Right lung (tissue), 5 donors: ENCODE measurements around the gene SNHG17. TPM values are rescaled to one million over a fixed set of nuclear protein-coding genes. Genes with fewer than 3 reads are reported as not detected.

Experiments used
- DNase-seq, 2 donors: peaks; one replicate each; pipeline ENCODE4 v3.0.0-alpha.2; 2013
- polyA plus RNA-seq, 5 donors: library from polyadenylated mRNA; unstranded; fragments of 120-200 nt; gene quantifications; one replicate each; pipeline versions ENCODE4 v1.2.1 to v1.2.3, GENCODE V29; 2013; ENCODE audit warnings: inconsistent platforms in 1 of 5, low replicate concordance in 1 of 5; ENCODE audit not compliant: insufficient read length in 5 of 5, insufficient read depth in 1 of 5

Gene SNHG17
- polyA plus RNA-seq, 5 donors: 22.4 to 54.9 (median 32.8) TPM

DNA sequence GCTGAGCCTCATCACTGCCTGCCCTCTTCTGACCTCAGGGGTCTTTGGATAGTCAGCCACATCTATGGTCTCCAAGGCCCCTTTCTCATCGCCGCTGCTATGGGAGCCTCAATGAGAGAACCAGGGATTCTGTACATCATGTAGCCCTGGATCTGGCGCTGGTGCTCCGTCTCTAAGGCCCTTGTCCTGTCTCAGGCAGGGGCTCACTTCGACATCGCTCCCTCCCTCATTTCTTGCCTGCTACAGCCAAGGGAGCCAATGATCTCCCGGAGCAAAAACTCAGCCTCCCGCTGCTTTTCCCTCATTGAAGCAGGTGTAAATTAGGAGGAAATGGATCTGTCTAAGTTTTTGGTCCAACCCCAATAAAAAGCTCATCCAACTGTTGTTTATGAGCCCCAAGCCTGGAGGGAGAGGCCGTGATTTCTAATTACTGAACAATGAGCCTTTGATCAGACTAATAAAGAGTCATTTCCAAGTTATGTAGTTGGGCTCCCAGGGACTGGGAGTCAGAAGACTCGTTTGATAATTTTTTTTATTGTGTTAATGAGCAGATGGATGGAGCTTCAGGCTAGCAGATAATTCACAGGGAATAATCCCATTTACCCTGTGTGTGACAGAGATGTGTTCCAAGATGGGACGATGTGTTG is 58.0 kb downstream of the SNHG17 start:
- DNase-seq: no peak

DNA sequence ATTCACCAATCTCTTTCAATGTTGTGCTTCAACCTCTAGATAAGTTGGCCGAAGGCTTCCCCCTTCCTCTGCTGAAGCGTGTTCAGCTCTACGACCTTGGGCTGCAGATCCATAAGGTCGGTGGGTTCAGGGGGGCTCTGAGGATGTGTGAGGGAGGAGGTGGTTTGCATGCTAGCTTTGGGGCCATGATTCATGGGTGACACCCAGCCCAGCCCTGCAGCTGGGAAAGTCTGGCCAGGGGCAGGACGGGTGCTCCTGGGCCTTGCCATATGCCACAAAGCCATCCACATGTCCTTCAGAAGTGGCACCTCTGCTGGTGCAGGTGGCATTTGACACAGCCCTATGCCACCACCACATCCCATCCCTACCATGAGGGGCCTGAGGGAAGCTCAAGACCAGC is 61.2 kb downstream of the SNHG17 start:
- no peak for DNase-seq

DNA sequence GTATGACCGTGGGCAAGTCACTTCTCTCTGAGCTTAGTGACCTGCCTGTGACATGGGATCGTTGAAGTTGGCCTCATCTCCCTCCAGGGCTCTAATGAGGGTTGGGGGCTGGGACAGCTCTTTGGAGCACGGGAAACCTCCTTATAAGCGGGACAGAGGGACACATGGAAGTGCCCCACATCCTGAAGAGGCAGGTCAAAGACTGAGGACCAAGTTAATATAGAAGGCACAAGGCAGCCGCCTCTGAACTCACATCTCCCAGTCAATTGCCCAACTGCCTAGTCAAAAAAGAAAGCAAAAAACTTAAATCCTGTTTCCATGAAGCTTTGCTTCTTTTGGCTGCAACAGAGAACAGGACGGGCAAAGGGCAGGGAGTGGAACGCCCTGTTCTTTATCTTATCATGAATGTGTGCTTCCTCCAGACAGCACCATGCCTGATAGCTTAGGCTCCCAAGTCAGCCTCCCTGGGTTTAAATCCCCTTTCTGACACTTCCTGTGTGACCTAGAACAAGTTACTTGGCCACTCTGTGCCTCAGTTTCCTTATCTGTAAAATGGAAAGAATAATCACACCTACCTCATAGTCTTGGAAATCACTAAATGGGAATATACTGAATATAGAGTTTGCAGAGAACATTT is 61.8 kb downstream of the SNHG17 start:
- DNase-seq: no peak

DNA sequence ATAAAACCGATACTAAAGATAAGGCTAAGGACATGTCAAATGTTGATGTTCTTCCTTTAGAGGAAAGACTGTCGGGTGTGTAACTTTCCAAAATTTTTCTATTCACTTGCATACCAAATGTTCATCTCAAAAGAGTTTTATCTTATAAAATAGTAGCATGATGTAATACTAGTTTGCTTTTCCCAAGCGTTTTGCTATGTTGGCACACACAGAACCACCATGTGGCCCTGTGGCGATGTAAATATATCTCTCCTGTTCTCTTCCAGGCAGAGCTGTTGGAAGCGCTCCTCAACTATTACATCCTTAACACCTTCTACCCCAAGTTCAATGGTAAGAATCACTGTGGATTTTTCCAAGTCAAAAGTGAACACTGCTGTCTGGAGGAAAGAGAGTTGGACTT is 62.3 kb downstream of the SNHG17 start:
- no peak for DNase-seq

Other genes with a start within 250 kb of the SNHG17 start
- gene KIAA1755, start 174.6 kb downstream of the SNHG17 start, polyA plus RNA-seq: 1 to 10 TPM; 2.0 to 5.8 (median 3.1) TPM
- 1 to 10 TPM in 1 of 5 donors, under 1 TPM in 4; 0.80 to 2.2 (median 0.88) TPM for gene BPI, start 131.2 kb downstream of the SNHG17 start, polyA plus RNA-seq
- not detected for gene LBP, start 88.8 kb downstream of the SNHG17 start, polyA plus RNA-seq
- gene RALGAPB, start 37.5 kb upstream of the SNHG17 start, polyA plus RNA-seq: 10 to 100 TPM; 27.0 to 41.5 (median 37.5) TPM
- gene ADIG, start 145.9 kb upstream of the SNHG17 start, polyA plus RNA-seq: not detected
- under 1 TPM; 0.11 to 0.80 (median 0.35) TPM for gene ARHGAP40, start 166.5 kb upstream of the SNHG17 start, polyA plus RNA-seq